Sigmoid colon (tissue), 4 donors: ENCODE results near the gene FIGN.

Source experiments
- POLR2A ChIP-seq, 2 donors: fragments of 450-650 bp; IDR thresholded peaks; one replicate each; pipeline ENCODE4 v1.6.1; 2016; ENCODE audit warnings: antibody characterized with exemption in 2 of 2, mild to moderate bottlenecking in 2 of 2, moderate library complexity in 2 of 2
- POLR2AphosphoS5 ChIP-seq, 4 donors: sonication (generic); formaldehyde crosslinking; IDR thresholded peaks; one replicate each; pipeline ENCODE4 v1.6.1; 2017; ENCODE audit warnings: antibody characterized with exemption in 4 of 4
- TF ChIP-seq, protein P1 (sequence below), 4 experiments: fragments of 450-650 bp in 3 of 4; fragments of 200-600 bp in 1 of 4; IDR thresholded peaks; one replicate each; pipeline ENCODE4 v1.5.1; 2016 to 2019; ENCODE audit warnings: antibody characterized with exemption in 4 of 4, mild to moderate bottlenecking in 3 of 4, moderate library complexity in 2 of 4

DNA sequence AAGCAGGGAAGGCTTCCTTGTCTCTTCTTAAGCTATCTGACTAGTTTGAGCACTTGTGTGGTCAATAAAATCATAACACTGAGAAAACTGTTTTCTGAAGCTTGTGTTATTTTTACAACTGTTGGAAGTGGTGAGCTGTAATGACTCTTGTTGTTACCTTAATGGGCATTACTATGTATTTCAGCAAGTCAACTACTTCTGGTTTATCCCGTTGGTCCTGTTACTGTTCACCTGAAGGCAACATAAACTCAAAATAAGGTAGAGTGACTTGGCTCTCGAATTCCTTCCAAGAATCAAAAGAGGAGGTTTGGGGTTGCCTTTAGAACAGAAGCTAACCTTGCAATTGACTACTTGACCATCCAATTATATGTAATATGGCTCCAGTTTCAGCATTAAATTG lies 23.2 kb upstream of the FIGN start:
- no peak for TF ChIP-seq POLR2AphosphoS5 (IDR thresholded peaks at IDR 0.05)
- TF ChIP-seq, protein P1, sequence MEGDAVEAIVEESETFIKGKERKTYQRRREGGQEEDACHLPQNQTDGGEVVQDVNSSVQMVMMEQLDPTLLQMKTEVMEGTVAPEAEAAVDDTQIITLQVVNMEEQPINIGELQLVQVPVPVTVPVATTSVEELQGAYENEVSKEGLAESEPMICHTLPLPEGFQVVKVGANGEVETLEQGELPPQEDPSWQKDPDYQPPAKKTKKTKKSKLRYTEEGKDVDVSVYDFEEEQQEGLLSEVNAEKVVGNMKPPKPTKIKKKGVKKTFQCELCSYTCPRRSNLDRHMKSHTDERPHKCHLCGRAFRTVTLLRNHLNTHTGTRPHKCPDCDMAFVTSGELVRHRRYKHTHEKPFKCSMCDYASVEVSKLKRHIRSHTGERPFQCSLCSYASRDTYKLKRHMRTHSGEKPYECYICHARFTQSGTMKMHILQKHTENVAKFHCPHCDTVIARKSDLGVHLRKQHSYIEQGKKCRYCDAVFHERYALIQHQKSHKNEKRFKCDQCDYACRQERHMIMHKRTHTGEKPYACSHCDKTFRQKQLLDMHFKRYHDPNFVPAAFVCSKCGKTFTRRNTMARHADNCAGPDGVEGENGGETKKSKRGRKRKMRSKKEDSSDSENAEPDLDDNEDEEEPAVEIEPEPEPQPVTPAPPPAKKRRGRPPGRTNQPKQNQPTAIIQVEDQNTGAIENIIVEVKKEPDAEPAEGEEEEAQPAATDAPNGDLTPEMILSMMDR (IDR thresholded peaks at IDR 0.05), result no peak
- TF ChIP-seq POLR2A (IDR thresholded peaks at IDR 0.05), result no peak
